OCI-LY7 (cell line): ENCODE results near the gene KCTD21.
A peak's percentile ranks its signal among the peaks of the same experiment; 100 is the strongest.

Source experiments
- EZH2phosphoT487 ChIP-seq: fragments of 200-600 bp; sonication (generic); IDR thresholded peaks from 2 replicates; pipeline ENCODE4 v1.6.1; 2018; ENCODE audit warnings: low read depth, borderline replicate concordance, mild to moderate bottlenecking, mixed run types, antibody characterized with exemption, low read length, moderate library complexity, mixed read lengths
- TF ChIP-seq, protein P1 (sequence below): fragments of 200-600 bp; sonication (generic); conservative IDR thresholded peaks from 2 replicates; pipeline ENCODE4 v1.5.1; 2014; ENCODE audit warnings: mild to moderate bottlenecking, antibody characterized with exemption, low read length, moderate library complexity, mixed read lengths

DNA sequence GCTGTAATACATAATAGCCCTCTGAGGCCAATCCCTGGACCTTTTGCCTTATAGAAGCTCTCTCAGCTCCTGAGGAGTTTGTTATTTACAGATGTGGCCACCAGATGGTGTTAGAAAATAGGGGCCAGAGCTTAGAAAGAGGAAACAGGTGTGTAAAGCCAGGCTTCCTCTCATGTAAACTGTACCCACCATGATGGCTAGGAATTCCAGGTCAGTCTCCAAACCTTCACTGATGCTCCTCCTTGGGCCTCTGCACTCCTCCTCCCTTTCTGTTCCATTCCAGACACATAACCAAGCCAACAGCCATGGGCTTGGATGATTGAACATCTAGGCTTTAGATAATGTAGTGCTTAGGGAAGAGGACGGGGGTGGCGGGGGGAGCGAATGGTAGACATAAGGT lies 40.0 kb upstream of the KCTD21 start:
- TF ChIP-seq, protein P1, sequence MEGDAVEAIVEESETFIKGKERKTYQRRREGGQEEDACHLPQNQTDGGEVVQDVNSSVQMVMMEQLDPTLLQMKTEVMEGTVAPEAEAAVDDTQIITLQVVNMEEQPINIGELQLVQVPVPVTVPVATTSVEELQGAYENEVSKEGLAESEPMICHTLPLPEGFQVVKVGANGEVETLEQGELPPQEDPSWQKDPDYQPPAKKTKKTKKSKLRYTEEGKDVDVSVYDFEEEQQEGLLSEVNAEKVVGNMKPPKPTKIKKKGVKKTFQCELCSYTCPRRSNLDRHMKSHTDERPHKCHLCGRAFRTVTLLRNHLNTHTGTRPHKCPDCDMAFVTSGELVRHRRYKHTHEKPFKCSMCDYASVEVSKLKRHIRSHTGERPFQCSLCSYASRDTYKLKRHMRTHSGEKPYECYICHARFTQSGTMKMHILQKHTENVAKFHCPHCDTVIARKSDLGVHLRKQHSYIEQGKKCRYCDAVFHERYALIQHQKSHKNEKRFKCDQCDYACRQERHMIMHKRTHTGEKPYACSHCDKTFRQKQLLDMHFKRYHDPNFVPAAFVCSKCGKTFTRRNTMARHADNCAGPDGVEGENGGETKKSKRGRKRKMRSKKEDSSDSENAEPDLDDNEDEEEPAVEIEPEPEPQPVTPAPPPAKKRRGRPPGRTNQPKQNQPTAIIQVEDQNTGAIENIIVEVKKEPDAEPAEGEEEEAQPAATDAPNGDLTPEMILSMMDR: peak; percentile 84
- TF ChIP-seq EZH2phosphoT487: no peak
